Neural progenitor cell (in vitro differentiated cells): ENCODE measurements around the gene ETV7. TPM values are rescaled to one million over a fixed set of nuclear protein-coding genes. Genes with fewer than 3 reads are reported as not detected.

ENCODE experiments used
- DNase-seq: peaks from one replicate; pipeline ENCODE4 v3.0.0-alpha.2; 2016; ENCODE audit warnings: low spot score
- H2AFZ ChIP-seq: fragments of 200-600 bp; sonication (generic); replicated peaks from 2 replicates; pipeline ENCODE4 v1.6.1; 2016; ENCODE audit warnings: antibody characterized with exemption
- H3F3A ChIP-seq: fragments of 200-600 bp; sonication (generic); 2 replicates; pipeline ENCODE4 v1.6.1; 2016; ENCODE audit warnings: antibody characterized with exemption, low read depth
- H3K27ac ChIP-seq: fragments of 200-600 bp; sonication (generic); 2 replicates; pipeline ENCODE4 v1.5.1; 2016; ENCODE audit warnings: mild to moderate bottlenecking
- H3K27me3 ChIP-seq: fragments of 200-600 bp; sonication (generic); 2 replicates; pipeline ENCODE4 v1.6.1; 2016; ENCODE audit warnings: mild to moderate bottlenecking, moderate library complexity
- H3K36me3 ChIP-seq: fragments of 200-600 bp; sonication (generic); 2 replicates; pipeline ENCODE4 v1.5.1; 2016
- H3K4me1 ChIP-seq: fragments of 200-600 bp; sonication (generic); 2 replicates; pipeline ENCODE4 v1.6.1; 2016; ENCODE audit warnings: mixed run types
- H3K4me2 ChIP-seq: fragments of 200-600 bp; sonication (generic); 2 replicates; pipeline ENCODE4 v1.6.1; 2016
- H3K4me3 ChIP-seq: fragments of 200-600 bp; sonication (generic); 2 replicates; pipeline ENCODE4 v1.5.1; 2016
- H3K79me2 ChIP-seq: fragments of 200-600 bp; sonication (generic); 2 replicates; pipeline ENCODE4 v1.6.1; 2016; ENCODE audit warnings: low read depth
- H3K9ac ChIP-seq: fragments of 200-600 bp; sonication (generic); 2 replicates; pipeline ENCODE4 v1.6.1; 2016
- H3K9me3 ChIP-seq: fragments of 200-600 bp; sonication (generic); 2 replicates; pipeline ENCODE4 v1.5.1; 2016; ENCODE audit warnings: low read depth
- H4K20me1 ChIP-seq: fragments of 200-600 bp; sonication (generic); 2 replicates; pipeline ENCODE4 v1.6.1; 2016; ENCODE audit warnings: low read depth
- H3K27ac Mint-ChIP-seq: 3 replicates; pipeline ENCODE4 v1.8.0; 2021; ENCODE audit warnings: mixed read lengths
- H3K27me3 Mint-ChIP-seq: 2 replicates; pipeline ENCODE4 v1.8.0; 2022; ENCODE audit warnings: low read depth, mild to moderate bottlenecking, inconsistent platforms, moderate library complexity, mixed read lengths; ENCODE audit not compliant: insufficient read depth
- H3K36me3 Mint-ChIP-seq: 3 replicates; pipeline ENCODE4 v1.8.0; 2021; ENCODE audit warnings: mixed read lengths
- H3K4me1 Mint-ChIP-seq: 3 replicates; pipeline ENCODE4 v1.8.0; 2021; ENCODE audit warnings: mixed read lengths
- H3K4me3 Mint-ChIP-seq: 3 replicates; pipeline ENCODE4 v1.8.0; 2021; ENCODE audit warnings: mild to moderate bottlenecking, moderate library complexity, mixed read lengths
- H3K9me3 Mint-ChIP-seq: 3 replicates; pipeline ENCODE4 v1.8.0; 2020; ENCODE audit warnings: mixed read lengths
- CTCF ChIP-seq: fragments of 200-600 bp; sonication (generic); IDR thresholded peaks from 2 replicates; pipeline ENCODE4 v1.5.1; 2017; ENCODE audit warnings: antibody characterized with exemption, mild to moderate bottlenecking
- EZH2 ChIP-seq: fragments of 200-600 bp; sonication (generic); IDR thresholded peaks from 2 replicates; pipeline ENCODE4 v1.6.1; 2017; ENCODE audit warnings: antibody characterized with exemption, mild to moderate bottlenecking, moderate library complexity
- EZH2phosphoT487 ChIP-seq: fragments of 200-600 bp; sonication (generic); IDR thresholded peaks from 2 replicates; pipeline ENCODE4 v1.6.1; 2017; ENCODE audit warnings: antibody characterized with exemption
- total RNA-seq: library from RNA; depleted of rRNA; stranded (reverse); fragments of >200 nt; gene quantifications from 2 replicates; pipeline ENCODE4 v1.2.3, GENCODE V29; 2015; ENCODE audit warnings: low replicate concordance

The ETV7 gene
- total RNA-seq, 1 donor from 2014 or later, result 0.11 TPM

- no peaks in the 10 kb centered on the region for H3F3A ChIP-seq
- peaks cover 6% of the 10 kb centered on the region for H3K27me3 Mint-ChIP-seq
- no peak overlapping the region for H3K27ac Mint-ChIP-seq
- H3K4me1 Mint-ChIP-seq, result peaks cover 3% of the 10 kb centered on the region
- H3K27me3 ChIP-seq, result no peaks in the 10 kb centered on the region
- H3K79me2 ChIP-seq, result no peaks in the 10 kb centered on the region
- no peak overlapping the region for H3K4me2 ChIP-seq
- no peak overlapping the region for H2AFZ ChIP-seq
- no peaks in the 10 kb centered on the region for H3K9me3 ChIP-seq
- H3K27ac ChIP-seq, result no peak overlapping the region
- no peaks in the 10 kb centered on the region for H4K20me1 ChIP-seq
- H3K36me3 ChIP-seq, result no peaks in the 10 kb centered on the region
- no peak overlapping the region for H3K4me3 Mint-ChIP-seq
- no peaks in the 10 kb centered on the region for H3K4me1 ChIP-seq
- no peaks in the 10 kb centered on the region for H3K9me3 Mint-ChIP-seq
- no peaks in the 10 kb centered on the region for H3K36me3 Mint-ChIP-seq
- H3K9ac ChIP-seq, result no peak overlapping the region
- H3K4me3 ChIP-seq, result no peak overlapping the region
- no peak for DNase-seq
- TF ChIP-seq EZH2phosphoT487 (no peak), EZH2 (no peak), CTCF (no peak)
Measured at GRCh38 chr6:36368921-36369865, 18.3 kb downstream of the ETV7 start.

GRCh38 chr6:36368421-36368820, 19.0 kb downstream of the ETV7 start:
- no peak overlapping the region for H3K27ac Mint-ChIP-seq

GRCh38 chr6:36367743-36368142, 19.7 kb downstream of the ETV7 start:
- TF ChIP-seq CTCF (no peak), EZH2 (no peak), EZH2phosphoT487 (no peak)
- Histone ChIP-seq H3K9ac (no peak overlapping the region), H3F3A (no peaks in the 10 kb centered on the region), H3K36me3 (no peaks in the 10 kb centered on the region), H3K27ac (no peak overlapping the region), H2AFZ (no peak overlapping the region), H3K4me3 (no peak overlapping the region), H3K4me2 (no peak overlapping the region), H3K9me3 (no peaks in the 10 kb centered on the region), H3K27me3 (no peaks in the 10 kb centered on the region), H4K20me1 (no peaks in the 10 kb centered on the region), H3K4me1 (no peaks in the 10 kb centered on the region), H3K79me2 (no peaks in the 10 kb centered on the region)
- no peaks in the 10 kb centered on the region for H3K9me3 Mint-ChIP-seq
- H3K27me3 Mint-ChIP-seq, result peaks cover 6% of the 10 kb centered on the region
- H3K27ac Mint-ChIP-seq, result no peak overlapping the region
- no peak for DNase-seq
- H3K4me3 Mint-ChIP-seq, result no peak overlapping the region
- no peaks in the 10 kb centered on the region for H3K36me3 Mint-ChIP-seq
- H3K4me1 Mint-ChIP-seq, result peaks cover 6% of the 10 kb centered on the region

More at GRCh38 chr6:36368421-36368820, 19.0 kb downstream of the ETV7 start:
- H3K4me1 Mint-ChIP-seq, result peaks cover 3% of the 10 kb centered on the region
- Histone ChIP-seq H2AFZ (no peak overlapping the region), H4K20me1 (no peaks in the 10 kb centered on the region), H3F3A (no peaks in the 10 kb centered on the region), H3K4me3 (no peak overlapping the region), H3K9me3 (no peaks in the 10 kb centered on the region), H3K36me3 (no peaks in the 10 kb centered on the region), H3K4me1 (no peaks in the 10 kb centered on the region), H3K27me3 (no peaks in the 10 kb centered on the region), H3K79me2 (no peaks in the 10 kb centered on the region), H3K9ac (no peak overlapping the region), H3K4me2 (no peak overlapping the region), H3K27ac (no peak overlapping the region)
- no peaks in the 10 kb centered on the region for H3K9me3 Mint-ChIP-seq
- TF ChIP-seq CTCF (no peak), EZH2 (no peak), EZH2phosphoT487 (no peak)
- H3K36me3 Mint-ChIP-seq, result no peaks in the 10 kb centered on the region
- H3K4me3 Mint-ChIP-seq, result no peak overlapping the region
- H3K27me3 Mint-ChIP-seq, result peaks cover 6% of the 10 kb centered on the region
- DNase-seq, result no peak
